Skin epidermis (tissue), 12 donors: Measurements from ENCODE around the gene PATJ.
"Not testable (repeated sequence)": the region's sequence is repeated elsewhere in the genome, so short reads cannot be mapped to it uniquely, and the experiment has no call there.

Experiments
- H3K27ac ChIP-seq, 21 experiments: fragments of 200-600 bp; sonication (generic) in 11 of 21; one replicate each; pipeline ENCODE4 v1.5.0; 2020; ENCODE audit warnings: mild to moderate bottlenecking in 3 of 21, inconsistent platforms in 2 of 21, moderate library complexity in 2 of 21
- H3K4me3 ChIP-seq, 7 experiments: fragments of 200-600 bp; sonication (generic) in 2 of 7; one replicate each; pipeline ENCODE4 v1.5.0; 2020; ENCODE audit warnings: inconsistent platforms in 2 of 7, mild to moderate bottlenecking in 2 of 7, moderate library complexity in 1 of 7

Gene PATJ

DNA sequence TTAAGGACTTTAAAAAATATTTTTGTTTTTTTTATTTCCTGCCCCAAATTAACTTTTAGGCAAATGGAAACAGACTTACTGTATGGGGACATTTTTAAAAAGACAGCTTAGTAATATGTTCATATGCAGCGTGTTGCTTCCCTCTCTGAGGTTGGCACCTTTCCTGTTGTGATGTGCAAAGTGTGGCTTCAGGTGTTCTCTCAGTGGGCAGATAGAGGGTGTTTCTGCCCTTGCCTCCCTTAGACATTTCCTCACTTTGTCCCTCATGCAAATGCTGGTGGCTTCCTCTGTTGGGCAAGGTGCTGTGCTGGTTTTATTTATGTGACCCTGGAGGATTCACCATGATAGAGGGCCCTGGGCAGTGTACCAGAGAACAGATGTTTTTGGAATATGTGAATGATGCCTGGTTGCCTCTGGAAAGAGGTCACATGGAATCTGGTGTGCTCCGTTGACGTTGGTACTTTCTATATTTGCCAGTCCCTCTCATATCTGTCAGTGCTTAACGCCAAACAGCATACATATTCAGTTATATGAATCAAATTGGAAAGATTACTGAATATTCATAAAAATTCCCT lies 123.5 kb downstream of the PATJ start:
- Histone ChIP-seq H3K4me3 (no peak overlapping the region), H3K27ac (no peak overlapping the region)

DNA sequence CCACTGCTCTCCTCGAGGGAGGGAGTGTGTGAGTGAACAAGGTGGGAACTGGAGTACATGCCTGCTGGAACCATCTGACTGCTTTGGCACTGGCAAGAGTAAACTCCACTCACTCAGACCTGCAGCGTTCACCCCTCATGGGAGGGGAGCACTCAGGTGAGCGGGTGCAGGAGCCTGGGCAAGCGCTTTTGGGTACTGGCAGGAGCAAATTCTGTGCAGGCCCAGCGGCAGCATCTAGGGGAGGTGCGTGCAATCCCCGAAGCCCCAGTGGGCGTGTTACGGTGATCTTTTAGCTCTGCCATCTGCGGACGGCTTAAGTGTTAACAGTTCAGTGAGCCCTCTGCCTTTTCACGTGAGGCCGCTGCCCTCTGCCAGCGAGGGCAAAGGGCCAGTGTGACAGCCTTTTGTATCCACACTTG lies 127.4 kb downstream of the PATJ start:
- Histone ChIP-seq H3K4me3 (no peak overlapping the region), H3K27ac (no peak overlapping the region)

DNA sequence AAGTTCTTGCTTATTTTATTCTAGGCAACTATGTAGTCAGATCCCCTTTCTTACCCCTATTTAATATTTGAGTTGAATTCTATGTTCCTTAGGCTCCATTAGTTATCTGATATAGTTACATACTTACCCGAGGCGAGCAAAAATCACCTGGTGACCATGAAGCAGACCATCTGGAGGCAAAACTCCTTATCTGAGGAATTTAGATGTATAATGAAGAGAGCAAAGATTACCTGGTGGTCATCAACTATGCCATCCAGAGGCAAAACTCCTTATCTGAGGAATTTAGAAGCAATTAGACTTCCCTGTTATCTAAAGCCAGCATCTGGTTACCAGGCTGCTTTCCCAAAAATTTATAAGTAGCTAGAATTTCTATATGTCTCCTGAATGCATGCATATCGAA lies 129.9 kb downstream of the PATJ start:
- no peak overlapping the region for H3K27ac ChIP-seq
- H3K4me3 ChIP-seq: no peak overlapping the region

DNA sequence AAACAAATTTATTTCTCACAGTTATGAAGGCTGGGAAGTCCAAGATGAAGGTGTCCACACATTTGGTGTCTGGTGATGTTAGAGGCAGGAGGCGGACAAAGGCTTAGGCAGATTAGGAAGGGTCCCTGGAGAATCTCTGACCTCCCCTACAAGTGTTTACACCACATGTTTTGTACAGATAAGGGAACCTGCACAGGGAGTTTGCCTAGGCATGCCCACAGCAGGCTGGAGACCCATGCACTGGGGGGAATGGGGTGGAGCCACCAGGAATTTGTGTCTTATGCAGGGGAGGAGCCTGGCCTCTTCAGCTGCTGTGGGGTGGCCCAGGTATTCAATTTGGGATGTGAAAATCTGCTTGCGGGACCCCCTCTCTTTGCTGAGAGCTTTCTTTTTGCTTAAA lies 131.3 kb downstream of the PATJ start:
- Histone ChIP-seq H3K27ac (no peak overlapping the region), H3K4me3 (no peak overlapping the region)

DNA sequence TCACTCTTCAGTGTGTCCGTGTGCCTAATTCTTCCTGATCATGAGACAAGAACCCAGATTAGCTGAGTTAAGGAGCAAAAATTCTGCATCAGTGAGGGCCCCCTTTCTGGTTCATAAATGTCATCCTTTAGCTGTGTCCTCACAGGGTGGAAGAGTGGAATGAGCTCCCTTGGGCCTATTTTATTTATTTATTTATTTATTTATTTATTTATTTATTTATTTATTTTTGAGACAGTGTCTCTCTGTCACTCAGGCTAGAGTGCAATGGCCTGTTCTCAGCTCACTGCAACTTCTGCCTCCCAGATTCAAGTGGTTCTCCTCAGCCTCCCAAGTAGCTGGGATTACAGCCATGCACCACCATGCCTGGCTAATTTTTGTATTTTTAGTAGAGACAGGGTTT lies 131.7 kb downstream of the PATJ start:
- Histone ChIP-seq H3K4me3 (no peak overlapping the region), H3K27ac (no peak overlapping the region)

DNA sequence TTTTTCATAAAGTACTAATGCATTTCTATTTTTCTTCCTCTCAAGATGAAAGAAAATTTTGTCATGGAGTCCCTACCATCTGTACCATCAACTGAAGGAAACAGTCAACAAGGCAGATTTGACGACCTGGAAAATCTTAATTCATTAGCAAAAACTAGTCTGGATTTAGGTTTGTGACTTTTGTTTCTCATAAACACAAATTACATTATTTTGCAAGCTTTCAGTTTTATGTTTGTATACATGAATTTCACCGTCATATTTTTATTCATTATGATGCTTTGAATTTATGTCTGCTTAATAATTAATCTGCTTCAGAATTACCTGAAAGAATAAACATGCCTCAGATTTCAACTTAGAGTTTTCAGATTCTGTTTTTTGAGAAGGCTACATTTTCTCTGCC lies 132.9 kb downstream of the PATJ start:
- Histone ChIP-seq H3K27ac (no peak overlapping the region), H3K4me3 (no peak overlapping the region)

DNA sequence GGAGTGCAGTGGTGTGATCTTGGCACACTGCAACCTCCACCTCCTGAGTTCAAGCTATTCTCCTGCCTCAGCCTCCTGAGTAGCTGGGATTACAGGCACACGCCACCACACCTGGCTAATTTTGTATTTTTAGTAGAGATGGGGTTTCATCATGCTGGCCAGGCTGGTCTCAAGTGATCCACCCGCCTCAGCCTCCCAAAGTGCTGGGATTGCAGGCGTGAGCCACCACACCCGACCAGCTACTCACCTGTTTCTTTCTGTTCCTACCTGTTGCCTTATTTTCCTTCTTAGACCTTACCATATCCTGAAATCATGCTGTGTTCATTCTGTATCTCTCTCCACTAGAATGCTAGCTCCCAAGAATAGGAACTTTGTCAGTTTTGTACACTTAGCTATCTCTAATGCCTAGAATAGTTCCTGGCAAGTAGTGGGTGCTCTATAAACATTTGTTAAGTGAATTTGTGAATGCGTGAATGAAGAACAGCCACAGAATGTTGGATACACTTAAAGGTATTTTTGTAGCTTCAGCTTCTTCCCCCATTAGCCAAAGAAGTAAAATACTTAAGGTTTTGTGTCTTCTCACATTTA lies 137.7 kb downstream of the PATJ start:
- not testable (repeated sequence) for H3K27ac ChIP-seq, H3K4me3 ChIP-seq

DNA sequence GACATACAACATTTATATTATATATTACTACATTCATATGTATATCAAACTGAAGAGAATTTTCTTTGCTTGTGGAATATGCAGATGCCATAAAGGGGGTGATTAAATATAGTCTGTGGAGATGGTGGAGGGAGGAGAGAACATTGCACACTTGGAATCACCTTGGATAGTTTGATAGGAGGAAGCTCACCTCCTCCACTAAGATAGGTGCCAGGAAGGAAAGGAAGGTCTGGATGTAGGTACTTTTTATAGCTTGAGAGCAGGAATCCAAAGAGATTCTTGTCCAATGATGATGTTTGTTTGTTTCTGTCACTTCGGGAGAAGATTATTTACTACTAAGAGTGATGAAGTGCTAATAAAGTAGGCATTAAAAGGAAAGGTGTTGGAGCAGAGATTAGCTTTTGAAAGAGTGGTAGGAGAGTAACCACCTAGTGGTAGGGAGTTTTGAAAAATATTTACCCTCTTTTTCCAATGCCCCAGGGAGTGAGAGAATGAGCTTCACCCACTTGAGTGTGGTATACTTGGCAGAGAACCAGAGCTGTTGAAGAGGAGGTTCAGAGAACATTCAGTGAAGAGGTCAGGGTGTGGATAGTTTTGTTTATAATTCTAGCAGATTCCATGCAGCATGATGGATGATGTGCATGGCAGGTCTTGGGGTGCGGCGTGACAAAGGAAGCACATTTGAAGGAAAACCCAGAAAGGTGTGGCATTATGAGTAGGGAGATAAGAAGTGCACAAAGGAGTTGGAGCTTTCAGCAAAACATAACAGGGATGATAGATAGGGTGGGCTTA lies 145.0 kb downstream of the PATJ start:
- Histone ChIP-seq H3K4me3 (no peak overlapping the region), H3K27ac (no peak overlapping the region)

DNA sequence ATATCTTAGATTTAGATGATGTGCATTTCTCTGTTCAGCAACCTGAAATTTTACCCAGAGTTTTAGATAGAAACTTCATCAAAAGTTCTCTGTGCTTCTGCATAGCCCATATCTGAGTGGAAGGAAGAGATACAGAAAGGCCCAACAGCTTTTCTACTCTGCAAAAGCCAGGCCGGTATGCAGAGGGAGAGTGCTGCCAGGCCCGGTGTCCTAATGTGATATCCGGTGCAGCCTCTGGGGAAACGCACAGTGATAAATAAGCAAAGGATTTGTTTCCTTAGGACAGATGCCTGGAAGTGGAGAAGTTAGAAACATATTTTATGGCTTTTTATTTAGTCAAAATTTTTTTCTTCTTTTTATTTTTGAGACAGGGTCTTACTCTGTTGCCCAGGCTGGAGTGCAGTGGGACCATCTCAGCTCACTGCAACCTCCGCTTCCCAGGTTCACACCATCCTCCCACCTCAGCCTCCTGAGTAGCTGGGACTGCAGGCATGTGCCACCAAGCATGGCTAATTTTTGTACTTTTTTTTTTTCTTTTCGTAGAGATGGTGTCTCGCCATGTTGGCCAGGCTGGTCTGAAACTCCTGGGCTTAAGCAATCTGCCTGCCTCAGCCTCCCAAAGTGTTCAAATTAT lies 145.8 kb downstream of the PATJ start:
- H3K4me3 ChIP-seq: no peak overlapping the region
- no peak overlapping the region for H3K27ac ChIP-seq

DNA sequence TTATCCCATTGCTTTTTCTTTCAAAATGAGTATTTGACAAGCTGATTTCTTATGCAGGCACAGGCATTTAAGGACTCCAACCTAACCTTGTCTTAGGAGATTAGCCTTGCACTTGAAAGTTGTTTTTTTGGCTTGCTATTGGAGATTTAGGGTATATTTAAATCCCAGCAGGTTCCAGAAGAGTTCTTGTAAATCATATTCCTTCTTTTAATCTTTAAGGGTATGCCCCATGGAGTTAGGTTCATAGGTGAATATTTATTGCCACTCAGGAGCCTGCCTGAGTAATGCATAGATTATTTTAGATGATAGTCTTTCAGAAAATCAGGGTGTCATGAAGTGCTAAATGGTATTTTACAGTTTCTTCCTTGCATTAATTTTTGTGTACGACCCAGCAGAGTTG lies 146.5 kb downstream of the PATJ start:
- Histone ChIP-seq H3K4me3 (no peak overlapping the region), H3K27ac (no peak overlapping the region)

DNA sequence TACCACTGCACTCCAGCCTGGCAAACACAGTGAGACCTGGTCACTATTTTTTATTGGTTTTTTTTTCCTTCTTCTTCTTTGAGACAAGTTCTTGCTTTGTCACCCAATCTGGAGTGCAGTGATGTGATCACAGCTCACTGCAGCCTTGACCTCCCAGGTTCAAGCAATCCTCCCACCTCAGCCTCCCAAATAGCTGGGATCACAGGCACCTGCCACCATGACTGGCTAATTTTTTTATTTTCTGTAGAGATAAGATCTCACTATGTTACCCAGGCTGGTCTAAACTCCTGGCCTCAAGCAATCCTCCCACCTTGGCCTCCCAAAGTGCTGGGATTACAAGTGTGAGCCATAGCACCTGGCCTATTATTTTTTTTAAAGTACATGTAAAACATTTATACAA lies 148.2 kb downstream of the PATJ start:
- H3K27ac ChIP-seq, H3K4me3 ChIP-seq: not testable (repeated sequence)

DNA sequence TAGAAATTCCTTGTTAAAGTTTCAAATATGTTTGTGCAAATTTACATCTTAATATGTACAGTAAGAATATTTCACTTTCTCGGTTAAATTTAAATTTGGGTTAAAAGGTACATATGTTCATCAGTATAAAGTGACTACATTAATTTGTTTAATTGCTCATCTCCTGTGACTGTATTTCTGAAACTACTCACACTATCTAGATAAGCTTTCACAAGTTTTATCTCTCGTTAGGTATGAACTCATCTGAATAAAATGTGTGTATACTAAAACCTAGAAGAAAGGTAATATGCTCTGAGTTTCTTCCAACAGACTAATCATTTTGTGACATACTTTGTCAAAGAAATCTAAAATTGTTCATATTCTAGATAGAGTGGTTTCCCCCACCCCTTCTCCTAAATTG lies 150.7 kb downstream of the PATJ start:
- Histone ChIP-seq H3K27ac (no peak overlapping the region), H3K4me3 (no peak overlapping the region)

DNA sequence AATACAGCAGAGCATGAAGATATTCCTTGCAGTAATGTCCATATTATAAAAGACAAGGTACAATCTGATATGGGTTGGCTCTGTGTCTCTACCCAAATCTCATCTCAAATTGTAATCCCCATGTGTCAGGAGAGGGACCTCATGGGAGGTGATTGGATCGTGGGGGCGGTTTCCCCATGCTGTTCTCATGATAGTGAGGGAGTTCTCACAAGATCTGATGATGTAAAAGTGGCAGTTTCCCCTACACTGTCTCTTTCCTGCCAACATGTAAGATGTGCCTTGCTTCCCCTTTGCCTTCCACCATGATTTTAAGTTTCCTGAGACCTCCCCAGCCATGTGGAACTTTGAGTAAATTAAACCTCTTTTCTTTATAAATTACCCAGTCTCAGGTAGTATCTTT lies 152.0 kb downstream of the PATJ start:
- not testable (repeated sequence) for H3K27ac ChIP-seq, H3K4me3 ChIP-seq

DNA sequence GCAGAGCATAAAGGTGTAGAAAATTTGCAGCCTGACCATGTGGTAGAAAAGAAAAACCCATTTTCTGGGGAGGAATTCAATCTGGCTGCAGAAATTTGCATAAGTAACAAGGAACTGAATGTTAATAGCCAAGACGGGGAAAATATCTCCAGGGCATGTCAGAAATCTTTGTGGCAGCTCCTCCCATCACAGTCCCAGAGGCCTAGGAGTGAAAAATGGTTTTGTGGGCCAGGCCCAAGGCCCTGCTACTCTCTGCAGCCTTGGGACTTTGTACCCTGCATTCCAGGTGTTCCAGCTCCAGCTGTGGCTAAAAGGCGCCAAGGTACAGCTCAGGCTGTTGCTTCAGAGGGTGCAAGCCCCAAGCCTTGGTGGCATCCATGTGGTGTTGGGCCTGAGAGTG lies 152.9 kb downstream of the PATJ start:
- Histone ChIP-seq H3K27ac (no peak overlapping the region), H3K4me3 (no peak overlapping the region)

DNA sequence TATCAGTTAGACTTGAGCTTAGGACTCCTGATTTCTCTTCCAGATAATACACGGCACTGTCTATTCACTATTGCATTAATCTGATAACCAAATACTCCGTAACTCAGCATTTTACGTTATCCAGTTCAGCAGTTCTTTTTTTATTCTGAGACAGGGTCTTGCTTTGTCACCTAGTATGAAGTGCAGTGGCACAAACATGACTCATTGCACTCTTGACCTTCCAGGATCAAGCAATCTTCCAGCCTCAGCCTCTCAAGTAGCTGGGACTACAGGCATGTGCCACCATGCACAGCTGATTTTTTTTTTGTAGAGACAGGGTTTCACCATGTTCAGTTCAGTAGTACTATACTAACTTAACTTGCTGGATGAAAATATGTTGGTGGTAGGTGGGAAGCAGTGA lies 156.4 kb downstream of the PATJ start:
- no peak overlapping the region for H3K27ac ChIP-seq
- no peak overlapping the region for H3K4me3 ChIP-seq

DNA sequence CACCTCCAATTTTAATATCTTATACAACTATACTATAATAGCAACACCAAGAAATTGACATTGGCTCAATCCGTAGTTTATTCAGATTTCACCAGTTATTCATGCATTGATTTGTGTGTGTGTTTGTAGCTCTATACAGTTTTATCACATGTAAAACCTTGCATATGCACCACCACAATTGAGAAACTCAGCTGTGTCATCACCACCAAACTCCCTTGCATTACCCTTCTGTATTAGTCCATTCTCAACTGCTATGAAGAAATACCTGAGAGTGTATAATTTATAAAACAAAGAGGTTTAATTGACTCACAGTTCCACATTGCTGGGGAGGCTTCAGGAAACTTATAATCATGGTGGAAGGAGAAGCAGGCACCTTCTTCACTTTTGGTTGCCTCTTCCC lies 162.1 kb downstream of the PATJ start:
- Histone ChIP-seq H3K4me3 (no peak overlapping the region), H3K27ac (no peak overlapping the region)

DNA sequence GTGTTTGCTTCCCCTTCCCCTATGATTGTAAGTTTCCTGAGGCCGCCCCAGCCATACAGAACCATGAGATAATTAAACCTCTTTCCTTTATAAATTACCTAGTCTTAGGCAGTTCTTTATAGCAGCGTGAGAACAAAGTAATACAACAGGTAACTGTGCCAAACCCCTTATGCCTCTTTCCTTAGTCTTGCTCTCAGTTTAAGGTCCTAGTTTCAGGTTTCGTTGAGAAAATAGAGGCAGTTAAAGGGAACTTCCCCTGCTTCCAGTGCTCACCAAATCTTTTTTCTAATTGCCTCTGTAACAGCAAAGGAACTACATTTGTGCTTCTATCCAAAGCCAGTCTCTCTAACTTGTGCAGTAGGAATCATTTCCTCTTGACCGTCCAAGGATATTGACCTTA lies 164.8 kb downstream of the PATJ start:
- Histone ChIP-seq H3K4me3 (no peak overlapping the region), H3K27ac (no peak overlapping the region)

DNA sequence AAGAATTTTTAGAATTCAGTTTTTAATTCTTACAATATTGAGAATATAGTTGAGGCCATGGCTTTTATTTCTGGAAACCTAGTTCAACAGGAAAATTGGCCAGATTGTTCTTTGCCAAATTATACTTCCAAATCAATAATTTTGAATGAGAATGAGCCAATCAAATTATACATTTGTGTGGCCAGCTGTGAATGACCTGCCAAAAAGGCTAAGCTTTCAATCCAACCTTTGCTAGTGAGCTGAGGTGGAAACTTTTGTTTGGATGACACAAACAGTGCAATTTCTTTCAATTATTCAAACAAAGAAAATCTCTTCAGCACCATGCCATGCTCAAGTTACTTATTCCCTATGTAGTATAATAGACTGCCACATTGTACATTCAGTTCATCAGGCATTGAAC lies 167.8 kb downstream of the PATJ start:
- Histone ChIP-seq H3K4me3 (no peak overlapping the region), H3K27ac (no peak overlapping the region)

DNA sequence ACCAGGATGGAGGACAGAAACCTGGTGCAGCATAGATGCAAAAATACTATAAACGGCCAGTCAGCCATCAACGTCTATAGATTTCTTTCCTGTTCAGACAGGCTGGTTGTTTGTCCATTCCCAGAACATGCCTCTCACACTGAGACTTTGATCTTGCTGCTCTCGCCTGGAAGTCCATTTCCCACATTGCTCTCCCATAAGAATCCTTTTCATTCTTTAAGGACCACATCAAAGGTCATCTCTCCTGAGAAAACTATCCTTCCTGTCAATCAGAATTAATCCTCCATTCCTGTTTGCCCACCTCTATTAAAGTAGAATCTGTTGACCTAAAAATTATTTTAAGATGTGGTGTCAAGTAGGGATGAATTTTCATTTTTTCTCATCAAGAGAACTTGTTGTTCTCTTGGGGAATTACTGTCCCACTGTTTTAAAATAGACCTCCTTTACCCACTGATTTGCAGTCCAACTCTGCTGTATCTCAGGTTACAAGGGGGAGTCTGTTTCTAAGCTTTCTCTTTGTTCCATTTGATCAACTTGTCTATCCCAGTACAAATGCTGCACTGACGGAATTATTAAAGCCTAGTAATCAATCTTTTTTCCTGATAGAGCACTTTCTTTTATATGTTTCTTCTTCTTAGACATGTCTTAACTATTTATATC lies 172.7 kb downstream of the PATJ start:
- H3K4me3 ChIP-seq: no peak overlapping the region
- no peak overlapping the region for H3K27ac ChIP-seq

DNA sequence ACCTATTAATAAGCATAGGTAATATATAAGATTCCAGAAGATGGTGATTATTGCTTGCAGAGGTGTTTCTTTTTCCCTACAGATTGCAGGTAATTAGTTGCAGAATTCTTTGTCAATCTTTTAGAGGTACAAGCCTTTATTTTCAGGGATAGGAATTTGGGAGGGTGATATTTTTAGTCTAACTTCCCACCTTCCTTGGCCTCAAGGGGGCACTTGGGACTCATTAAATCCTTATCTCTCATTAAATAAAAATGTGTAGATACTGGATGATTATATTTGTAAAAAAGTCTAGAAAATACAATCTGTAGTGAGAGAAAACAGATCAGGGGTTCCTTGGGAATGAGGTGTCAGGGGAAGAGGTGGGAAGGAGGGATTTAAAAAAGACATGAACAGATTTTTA lies 179.2 kb downstream of the PATJ start:
- no peak overlapping the region for H3K27ac ChIP-seq
- H3K4me3 ChIP-seq: no peak overlapping the region
